ENCODE results near the gene BANP. TPM values are rescaled to one million over a fixed set of nuclear protein-coding genes. Genes with fewer than 3 reads are reported as not detected.

The BANP gene
- total and polyA plus RNA-seq, 4 donors: 10.3 to 56.6 (median 20.1) TPM

GRCh38 chr16:87926246-87927194 is 24.7 kb upstream of the BANP start:
- 61 to 63% methylated on average over 44 of the region's 44 CpGs for WGBS, 2 donors

GRCh38 chr16:87927195-87927562 is 24.1 kb upstream of the BANP start:
- no peaks in the 10 kb centered on the region for H3K4me1 ChIP-seq (ENCODE audit: control insufficient read depth in 5 of 5, insufficient read depth in 5 of 5, low read length in 5 of 5)
- H3K9ac ChIP-seq (ENCODE audit: insufficient read depth in 1 of 2, low read length in 2 of 2): no peak overlapping the region
- H3K27ac ChIP-seq (ENCODE audit: low read depth in 1 of 2, low read length in 1 of 2): no peak overlapping the region
- TF ChIP-seq CTCF (IDR thresholded peaks at IDR 0.05; ENCODE audit: control extremely low read depth, extremely low read depth): no peak
- no peaks in the 10 kb centered on the region for H3K36me3 ChIP-seq (ENCODE audit: control insufficient read depth in 4 of 4, insufficient read depth in 4 of 4, low read length in 4 of 4)
- H3K9me3 ChIP-seq (ENCODE audit: control insufficient read depth in 4 of 4, insufficient read depth in 3 of 4, low read length in 3 of 4): no peaks in the 10 kb centered on the region
- no peak overlapping the region for H3K4me3 ChIP-seq
- 35 to 36% methylated on average over 4 of the region's 4 CpGs for WGBS, 2 donors
- no peak for DNase-seq
- ATAC-seq (ENCODE audit: insufficient read depth, low FRiP score): no peak
- peaks cover 0 to 2% (median 0%) of the 10 kb centered on the region in 3 donors for H3K27me3 ChIP-seq (ENCODE audit: control insufficient read depth in 3 of 3, insufficient read depth in 3 of 3, low read length in 2 of 3)

More at GRCh38 chr16:87926246-87927194, 24.7 kb upstream of the BANP start:
- ATAC-seq (ENCODE audit: insufficient read depth, low FRiP score) (no peak), DNase-seq (no peak)
- TF ChIP-seq CTCF (IDR thresholded peaks at IDR 0.05; ENCODE audit: control extremely low read depth, extremely low read depth): no peak
- no peaks in the 10 kb centered on the region for H3K4me1 ChIP-seq (ENCODE audit: control insufficient read depth in 5 of 5, insufficient read depth in 5 of 5, low read length in 5 of 5)
- no peak overlapping the region for H3K9ac ChIP-seq (ENCODE audit: insufficient read depth in 1 of 2, low read length in 2 of 2)
- no peak overlapping the region for H3K27ac ChIP-seq (ENCODE audit: low read depth in 1 of 2, low read length in 1 of 2)
- H3K27me3 ChIP-seq (ENCODE audit: control insufficient read depth in 3 of 3, insufficient read depth in 3 of 3, low read length in 2 of 3): peaks cover 0 to 2% (median 0%) of the 10 kb centered on the region in 3 donors
- H3K9me3 ChIP-seq (ENCODE audit: control insufficient read depth in 4 of 4, insufficient read depth in 3 of 4, low read length in 3 of 4): no peaks in the 10 kb centered on the region
- no peak overlapping the region for H3K4me3 ChIP-seq
- no peaks in the 10 kb centered on the region for H3K36me3 ChIP-seq (ENCODE audit: control insufficient read depth in 4 of 4, insufficient read depth in 4 of 4, low read length in 4 of 4)

GRCh38 chr16:87929986-87930385 is 21.2 kb upstream of the BANP start:
- DNase-seq: no peak
- Histone ChIP-seq H3K4me3 (no peak overlapping the region), H3K36me3 (ENCODE audit: control insufficient read depth in 4 of 4, insufficient read depth in 4 of 4, low read length in 4 of 4) (no peaks in the 10 kb centered on the region), H3K27me3 (ENCODE audit: control insufficient read depth in 3 of 3, insufficient read depth in 3 of 3, low read length in 2 of 3) (peaks cover 0 to 2% (median 0%) of the 10 kb centered on the region in 3 donors), H3K9ac (ENCODE audit: insufficient read depth in 1 of 2, low read length in 2 of 2) (no peak overlapping the region), H3K9me3 (ENCODE audit: control insufficient read depth in 4 of 4, insufficient read depth in 3 of 4, low read length in 3 of 4) (peaks cover 0 to 2% (median 0%) of the 10 kb centered on the region in 4 donors), H3K4me1 (ENCODE audit: control insufficient read depth in 5 of 5, insufficient read depth in 5 of 5, low read length in 5 of 5) (no peaks in the 10 kb centered on the region), H3K27ac (ENCODE audit: low read depth in 1 of 2, low read length in 1 of 2) (no peak overlapping the region)
- TF ChIP-seq CTCF (IDR thresholded peaks at IDR 0.05; ENCODE audit: control extremely low read depth, extremely low read depth): no peak
- no peak for ATAC-seq (ENCODE audit: insufficient read depth, low FRiP score)
- 76 to 86% methylated on average over 7 of the region's 7 CpGs for WGBS, 2 donors

All from lung (tissue), 12 donors.